ENCODE measurements around the gene OSBPL8. TPM values are rescaled to one million over a fixed set of nuclear protein-coding genes. Genes with fewer than 3 reads are reported as not detected.

The OSBPL8 gene
- total and polyA plus RNA-seq, 2 of the 8 experiments (the other 6 are each of a cell fraction or from before 2014, with no cell fraction given): 10.9 to 81.1 TPM

DNA sequence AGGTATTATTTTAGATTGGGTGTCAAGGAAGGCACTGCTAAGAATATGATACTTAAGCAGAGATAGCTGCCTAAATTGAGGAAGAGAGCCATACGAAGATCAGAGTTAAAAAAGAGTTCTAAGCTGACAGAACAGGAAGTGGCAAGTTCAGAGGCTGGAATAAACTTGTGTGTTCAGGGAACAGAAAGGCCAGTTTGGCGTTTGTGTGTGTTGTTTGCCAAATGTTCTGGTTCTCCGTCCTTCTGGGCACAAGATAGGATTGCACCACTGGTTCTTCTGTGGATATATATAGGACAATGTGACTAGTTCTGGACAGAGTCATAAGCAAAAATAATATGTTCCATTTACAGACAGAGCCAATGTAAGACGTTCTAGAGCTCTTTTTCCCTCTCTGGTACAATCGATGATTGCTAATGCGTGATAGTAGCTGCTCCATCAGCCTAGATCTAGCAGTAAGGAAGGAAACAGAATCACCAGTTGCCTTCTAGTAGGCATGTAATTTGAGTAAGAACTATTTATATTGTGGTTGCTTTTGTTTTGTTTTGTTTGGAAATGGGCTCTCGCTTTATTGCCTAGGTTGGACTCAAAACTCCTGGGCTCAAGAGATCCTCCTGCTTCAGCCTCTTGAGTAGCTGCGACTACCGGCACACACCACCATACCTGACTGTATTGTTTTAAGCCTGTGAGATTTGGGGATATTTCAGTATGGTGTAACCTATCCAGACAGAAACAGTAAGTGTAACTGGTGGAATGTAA lies 218.7 kb downstream of the OSBPL8 start (continued):
- TF ChIP-seq YY1 (IDR thresholded peaks at IDR 0.05; ENCODE audit: low read depth, low read length): no peak
- no peak for TF ChIP-seq RAD21 (IDR thresholded peaks at IDR 0.05 in 1 of 2, conservative IDR thresholded peaks at IDR 0.05 in 1 of 2; ENCODE audit: low read depth in 2 of 2, low read length in 2 of 2)
- no peak for TF ChIP-seq ZNF274 (IDR thresholded peaks at IDR 0.05; ENCODE audit: borderline replicate concordance, extremely low read depth, low read length)

All from H1 (cell line).